MM.1S (cell line): Measurements from ENCODE around the gene TBC1D13.

Source experiments
- CTCF ChIP-seq: fragments of 300-600 bp; sonication (generic); IDR thresholded peaks from 2 replicates; pipeline ENCODE4 v1.5.1; 2016; ENCODE audit warnings: antibody characterized with exemption, low read length, mixed read lengths
- EZH2 ChIP-seq: fragments of 300-600 bp; sonication (generic); optimal IDR thresholded peaks from 2 replicates; pipeline ENCODE3; 2017; ENCODE audit warnings: low read depth, mild to moderate bottlenecking, antibody characterized with exemption, low read length, mixed read lengths
- EZH2phosphoT487 ChIP-seq: fragments of 300-600 bp; sonication (generic); IDR thresholded peaks from 2 replicates; pipeline ENCODE4 v1.6.1; 2018; ENCODE audit warnings: antibody characterized with exemption, low read length

- TF ChIP-seq EZH2 = no peak
- no peak for TF ChIP-seq CTCF
- TF ChIP-seq EZH2phosphoT487 = no peak
These were observed 48.5 kb downstream of the TBC1D13 start for GRCh38 chr9:128835246-128836210.
